ENCODE measurements around the gene GNAI3. TPM values are rescaled to one million over a fixed set of nuclear protein-coding genes. Genes with fewer than 3 reads are reported as not detected.

Gene GNAI3
- total and polyA plus RNA-seq, 2 of the 13 experiments (the other 11 are each of a cell fraction or from before 2014, with no cell fraction given), result 4.3 to 9.0 TPM

- TF ChIP-seq ETS1 (CRISPR knock-in tag; IDR thresholded peaks at IDR 0.05) (no peak), GLMP (CRISPR knock-in tag; IDR thresholded peaks at IDR 0.05; ENCODE audit: borderline replicate concordance) (peak; percentile 51; the same call in 1 of the 2 replicates), ZNF816 (CRISPR knock-in tag; IDR thresholded peaks at IDR 0.05; ENCODE audit: borderline replicate concordance) (peak; percentile 62; the same call in 1 of the 2 replicates), ZBTB2 (CRISPR knock-in tag; IDR thresholded peaks at IDR 0.05; ENCODE audit: low read depth) (no peak), ZNF329 (CRISPR knock-in tag; IDR thresholded peaks at IDR 0.05; ENCODE audit: low read depth) (no peak), USF2 (IDR thresholded peaks at IDR 0.05; ENCODE audit: low read depth, low read length) (peak; percentile 25; the same call in 1 of the 2 replicates), USF2 (CRISPR knock-in tag; IDR thresholded peaks at IDR 0.05; ENCODE audit: borderline replicate concordance) (peak; percentile 66; the same call in 1 of the 2 replicates), PBX2 (CRISPR knock-in tag; IDR thresholded peaks at IDR 0.05) (no peak), SP5 (CRISPR knock-in tag; IDR thresholded peaks at IDR 0.05; ENCODE audit: borderline replicate concordance, low read depth) (peak; percentile 44; the same call in 1 of the 2 replicates), SCMH1 (CRISPR knock-in tag; IDR thresholded peaks at IDR 0.05; ENCODE audit: borderline replicate concordance) (no peak), ZNF431 (CRISPR knock-in tag; IDR thresholded peaks at IDR 0.05; ENCODE audit: borderline replicate concordance, low read depth) (no peak), CENPBD1 (CRISPR knock-in tag; IDR thresholded peaks at IDR 0.05; ENCODE audit: borderline replicate concordance, low read depth) (no peak), CEBPB (IDR thresholded peaks at IDR 0.05; ENCODE audit: borderline replicate concordance, low read depth, low read length) (no peak), HDAC6 (IDR thresholded peaks at IDR 0.05; ENCODE audit: low read depth, low read length) (no peak), ZNF879 (CRISPR knock-in tag; IDR thresholded peaks at IDR 0.05) (no peak), TARDBP (CRISPR knock-in tag; IDR thresholded peaks at IDR 0.05) (peak; percentile 52; the same call in 1 of the 2 replicates), ZNF33A (CRISPR knock-in tag; IDR thresholded peaks at IDR 0.05; ENCODE audit: borderline replicate concordance) (no peak), ATF6 (CRISPR knock-in tag; conservative IDR thresholded peaks at IDR 0.05) (no peak)
Measured at GRCh38 chr1:109619576-109620400, 71.4 kb downstream of the GNAI3 start, which contains the start of the genes AMPD2 and GNAT2 (continued).
